PC-3 (cell line): ENCODE measurements around the gene CHFR.

Experiments
- CTCF ChIP-seq: fragments of 300-600 bp; sonication (generic); conservative IDR thresholded peaks from 2 replicates; pipeline ENCODE4 v1.5.1; 2017; ENCODE audit warnings: antibody characterized with exemption, low read depth, mild to moderate bottlenecking, low read length
- EZH2 ChIP-seq: fragments of 300-600 bp; sonication (generic); IDR thresholded peaks from one replicate; pipeline ENCODE4 v1.6.1; 2017; ENCODE audit warnings: antibody characterized with exemption, mild to moderate bottlenecking, low read length; ENCODE audit not compliant: unreplicated experiment
- EZH2phosphoT487 ChIP-seq: fragments of 300-600 bp; sonication (generic); IDR thresholded peaks from 2 replicates; pipeline ENCODE4 v1.6.1; 2018; ENCODE audit warnings: mild to moderate bottlenecking, antibody characterized with exemption, low read length, borderline replicate concordance

DNA sequence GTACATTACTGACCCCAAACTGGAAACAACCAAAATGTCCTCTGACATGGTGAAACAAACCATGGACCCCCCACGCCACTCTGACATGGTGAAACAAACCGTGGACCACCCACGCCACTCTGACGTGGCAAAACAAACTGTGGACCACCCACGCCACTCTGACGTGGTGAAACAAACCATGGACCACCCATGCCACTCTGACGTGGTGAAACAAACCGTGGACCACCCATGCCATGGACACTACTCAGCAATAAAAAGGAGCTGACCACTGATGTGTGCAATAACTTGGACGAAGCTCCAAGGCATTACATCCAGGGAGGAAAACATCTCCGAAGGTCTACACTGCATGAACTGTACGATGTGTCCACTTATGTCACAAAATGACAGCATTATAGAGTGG lies 55.6 kb downstream of the CHFR start:
- TF ChIP-seq CTCF (no peak), EZH2 (no peak), EZH2phosphoT487 (no peak)
